K562 (cell line): ENCODE data around the gene MN1. TPM values are rescaled to one million over a fixed set of nuclear protein-coding genes. Genes with fewer than 3 reads are reported as not detected.

Source experiments
- ATAC-seq: fragments of 200-7000 bp; cut with Tn5 transposase; 3 replicates; pipeline ENCODE4 v1.9.1; 2020; ENCODE audit warnings: moderate library complexity
- BruUV-seq: library from RNA; stranded (reverse); fragments of 400-500 nt; replicated peaks from 2 replicates; lab custom pipeline; 2021; lab: Mats Ljungman, UMichigan
- CTCF ChIA-PET: fragments of 300-600 bp; formaldehyde crosslinking; extraction: SDS; loops from one replicate; lab custom pipeline; 2021; ENCODE audit warnings: low intra/inter-chr PET ratio; lab: Yijun Ruan, JAX
- POLR2A ChIA-PET: fragments of 300-600, 350-650 bp; sonication (Branson Sonifier 250); formaldehyde crosslinking; extraction: SDS; loops from one replicate; lab custom pipeline; 2021; ENCODE audit warnings: antibody characterized with exemption, inconsistent platforms; lab: Yijun Ruan, JAX
- DNase-seq, 4 experiments: peaks; one replicate each; pipeline versions ENCODE4 v3.0.0 to v3.0.0-alpha.2; 2011 to 2018; ENCODE audit warnings: low spot score in 3 of 4, mixed read lengths in 3 of 4; ENCODE audit errors: extremely low read depth in 1 of 4
- FAIRE-seq: peaks from 2 replicates; lab custom pipeline; 2011; peaks lifted over from hg19 to GRCh38; lab: Jason Lieb, UNC
- H2AFZ ChIP-seq: 2 replicates; pipeline ENCODE4 v1.6.0; 2011; ENCODE audit warnings: low read depth, low read length, control low read depth, inconsistent platforms
- H3K27ac ChIP-seq: fragments of 200-600 bp; 3 replicates; pipeline ENCODE4 v1.8.0; 2011; ENCODE audit warnings: low read depth, mild to moderate bottlenecking, control low read depth, inconsistent platforms, low read length, moderate library complexity, mixed read lengths; ENCODE audit errors: extremely low read depth
- H3K27me3 ChIP-seq, 2 experiments: fragments of 300-600 bp in 1 of 2; 2 replicates in 1 of 2; 3 replicates in 1 of 2; pipeline versions ENCODE4 v1.6.0 to v1.8.0; 2011; ENCODE audit warnings: inconsistent platforms in 2 of 2, low read length in 2 of 2, mild to moderate bottlenecking in 1 of 2, mixed read lengths in 1 of 2, moderate library complexity in 1 of 2; ENCODE audit not compliant: control insufficient read depth in 2 of 2, insufficient read depth in 2 of 2
- H3K36me3 ChIP-seq: fragments of 300-600 bp; 3 replicates; pipeline ENCODE4 v1.8.0; 2011; ENCODE audit warnings: mild to moderate bottlenecking, low read length, inconsistent platforms; ENCODE audit not compliant: control insufficient read depth, insufficient read depth
- H3K4me1 ChIP-seq, 2 experiments: fragments of 200-600 bp in 1 of 2; replicated peaks in 1 of 2; 2 replicates in 1 of 2; 3 replicates in 1 of 2; pipeline versions ENCODE4 v1.5.1 to v1.8.0; 2011; ENCODE audit warnings: inconsistent platforms in 2 of 2, low read length in 2 of 2, mild to moderate bottlenecking in 1 of 2, mixed read lengths in 1 of 2, moderate library complexity in 1 of 2; ENCODE audit not compliant: control insufficient read depth in 2 of 2, insufficient read depth in 2 of 2
- H3K4me2 ChIP-seq: 2 replicates; pipeline ENCODE4 v1.6.1; 2011; ENCODE audit warnings: low read length, control low read depth, inconsistent platforms, mixed read lengths; ENCODE audit not compliant: insufficient read depth
- H3K4me3 ChIP-seq: fragments of 200-600 bp; sonication (generic), shearing (Covaris generic); 2 replicates; pipeline ENCODE4 v1.5.1; 2016; ENCODE audit warnings: control low read depth, inconsistent platforms
- H3K79me2 ChIP-seq: fragments of 200-600 bp; 3 replicates; pipeline ENCODE4 v1.8.0; 2011; ENCODE audit warnings: low read length, inconsistent platforms; ENCODE audit not compliant: control insufficient read depth, insufficient read depth
- H3K9ac ChIP-seq, 2 experiments: 2 replicates each; pipeline versions ENCODE4 v1.6.0 to v1.6.1; 2011; ENCODE audit warnings: low read depth in 2 of 2, low read length in 2 of 2, control low read depth in 1 of 2, inconsistent platforms in 1 of 2, mild to moderate bottlenecking in 1 of 2, mixed read lengths in 1 of 2; ENCODE audit not compliant: insufficient read depth in 1 of 2
- H3K9me1 ChIP-seq: one replicate; pipeline ENCODE4 v1.6.0; 2011; ENCODE audit warnings: inconsistent platforms, mild to moderate bottlenecking, low read length, moderate library complexity; ENCODE audit not compliant: control insufficient read depth, insufficient read depth
- H3K9me3 ChIP-seq: replicated peaks from 2 replicates; pipeline ENCODE4 v1.5.1; 2011; ENCODE audit warnings: low read depth, low read length, inconsistent platforms; ENCODE audit not compliant: control insufficient read depth, insufficient read depth
- H4K20me1 ChIP-seq: replicated peaks from 2 replicates; pipeline ENCODE4 v1.6.1; 2011; ENCODE audit warnings: low read length, inconsistent platforms, mixed read lengths; ENCODE audit not compliant: control insufficient read depth, insufficient read depth
- IRF2 ChIP-seq: sonication (generic); formaldehyde crosslinking; IDR thresholded peaks from 2 replicates; pipeline ENCODE4 v1.8.1; 2022; ENCODE audit warnings: mild to moderate bottlenecking, missing genetic modification reagents
- MBD1 ChIP-seq: fragments of 250-450 bp; sonication (Bioruptor Pico); IDR thresholded peaks from 2 replicates; pipeline ENCODE4 v1.8.0; 2022; ENCODE audit warnings: inconsistent platforms
- MNT ChIP-seq, 2 experiments: fragments of 450-650 bp; conservative IDR thresholded peaks; 2 replicates each; pipeline ENCODE4 v1.6.1; 2017; ENCODE audit warnings: mild to moderate bottlenecking in 2 of 2, moderate library complexity in 2 of 2
- MTA2 ChIP-seq: fragments of 450-650 bp; IDR thresholded peaks from 2 replicates; pipeline ENCODE4 v1.6.1; 2016; ENCODE audit warnings: low read depth
- MXD1 ChIP-seq: fragments of 250-450 bp; sonication (Bioruptor Pico); IDR thresholded peaks from 2 replicates; pipeline ENCODE4 v1.8.0; 2021; ENCODE audit warnings: borderline replicate concordance, mild to moderate bottlenecking, moderate library complexity; ENCODE audit not compliant: poor library complexity, severe bottlenecking
- POU5F1 ChIP-seq: fragments of 150-350 bp; IDR thresholded peaks from 2 replicates; pipeline ENCODE4 v1.6.1; 2014; ENCODE audit warnings: borderline replicate concordance, low read length, low read depth, mild to moderate bottlenecking; ENCODE audit not compliant: partially characterized antibody
- SRSF1 ChIP-seq: fragments of 200-400 bp; formaldehyde crosslinking; IDR thresholded peaks from 2 replicates; pipeline ENCODE4 v1.6.1; 2017; ENCODE audit warnings: mild to moderate bottlenecking, low read depth, low read length, moderate library complexity
- SRSF7 ChIP-seq: fragments of 200-400 bp; formaldehyde crosslinking; optimal IDR thresholded peaks from 2 replicates; pipeline ENCODE3; 2017; ENCODE audit warnings: mild to moderate bottlenecking, low read depth, low read length
- STAT6 ChIP-seq: sonication (generic); formaldehyde crosslinking; IDR thresholded peaks from 2 replicates; pipeline ENCODE4 v1.8.1; 2023; ENCODE audit warnings: mild to moderate bottlenecking, missing genetic modification reagents
- TRIM28 ChIP-seq: fragments of 450-650 bp; IDR thresholded peaks from 2 replicates; pipeline ENCODE4 v1.6.1; 2017
- ZNF347 ChIP-seq: fragments of 450-650 bp; formaldehyde crosslinking; IDR thresholded peaks from 2 replicates; pipeline ENCODE4 v1.4.0; 2020; ENCODE audit warnings: low read depth, mild to moderate bottlenecking, moderate library complexity
- ZNF589 ChIP-seq: fragments of 200-800 bp; sonication (Bioruptor generic); IDR thresholded peaks from 2 replicates; pipeline ENCODE4 v1.6.1; 2016; ENCODE audit warnings: low read depth, missing genetic modification characterization, missing compliant biosample characterization
- ZNF79 ChIP-seq: fragments of 250-450 bp; sonication (Bioruptor Pico); IDR thresholded peaks from 2 replicates; pipeline ENCODE4 v1.4.0; 2020; ENCODE audit warnings: low read depth, mild to moderate bottlenecking, moderate library complexity
- ZSCAN29 ChIP-seq: fragments of 450-650 bp; IDR thresholded peaks from 2 replicates; pipeline ENCODE4 v1.6.1; 2017
- WGBS: fragments of 100-300 bp; shearing (Covaris generic); methylation state at CpG from one replicate; pipeline ENCODE4 v1.1.6; 2016; ENCODE audit warnings: low coverage, mixed read lengths; ENCODE audit not compliant: insufficient coverage; ENCODE audit errors: missing lambda C conversion rate; 5-methylcytosine and 5-hydroxymethylcytosine counted together
- in situ Hi-C: fragments of 300-500 bp; cut with MboI; formaldehyde crosslinking; loops from 4 replicates; pipeline ENCODE4 v1.15.0; 2018; ENCODE audit warnings: inconsistent platforms, mixed read lengths
- intact Hi-C: fragments of 100-400 bp; cut with micrococcal nuclease; formaldehyde crosslinking; loops from 2 replicates; pipeline ENCODE4 v1.14.2; 2022
- polyA plus RNA-seq, 8 experiments: library from polyadenylated mRNA; depleted of rRNA in 4 of 8; stranded (reverse) in 5 of 8; unstranded in 3 of 8; fragments of >200 nt; fragmentation: Nextera tagmentation in 2 of 8; fragmentation: Illumina TruSeq in 1 of 8; extraction: Ambion mirVana in 2 of 8; extraction: Trizol in 1 of 8; gene quantifications; 2 replicates each; pipeline versions ENCODE4 v1.2.1 to v1.2.3, GENCODE V29; 2011 to 2014; ENCODE audit warnings: inconsistent platforms in 1 of 8, missing spikeins in 1 of 8
- total RNA-seq, 7 experiments: library from RNA; depleted of rRNA in 6 of 7; stranded (reverse); fragments of >200 nt in 6 of 7; fragmentation: Illumina TruSeq in 2 of 7; extraction: Trizol in 2 of 7; gene quantifications; 2 replicates each; pipeline versions ENCODE4 v1.2.1 to v1.2.3, GENCODE V29; 2011 to 2021; ENCODE audit warnings: low replicate concordance in 1 of 7

MN1 gene
- total and polyA plus RNA-seq, 9 of the 15 experiments (the other 6 are each of a cell fraction or from before 2014, with no cell fraction given) = under 0.01 to 0.05 (median 0.03) TPM; not detected in 5

- TF ChIP-seq MXD1 (CRISPR knock-in tag) (no peak), MTA2 (no peak)
- TF ChIP-seq, all 486 proteins: peak for 0
These were observed 25.0 kb downstream of the MN1 start (continued) for GRCh38 chr22:27776650-27776958.

- POLR2A ChIA-PET = no interaction called here
- Histone ChIP-seq H3K4me2 (no peak overlapping the region), H2AFZ (no peak overlapping the region), H3K9ac (no peak overlapping the region), H3K9me1 (no peaks in the 10 kb centered on the region), H3K4me1 (no peaks in the 10 kb centered on the region; a peak in 1 of 5 replicates), H3K27me3 (peaks cover 5 to 23% of the 10 kb centered on the region in 2 experiments; a peak in 2 of 5 replicates), H4K20me1 (no peaks in the 10 kb centered on the region), H3K79me2 (no peaks in the 10 kb centered on the region), H3K27ac (no peak overlapping the region), H3K9me3 (0 out of 2 replicates have a peak, but pooled peaks cover 2% of the 10 kb centered on the region), H3K4me3 (no peak overlapping the region), H3K36me3 (no peaks in the 10 kb centered on the region)
- 14% methylated on average over 9 of the region's 17 CpGs for WGBS
- DNase-seq = no peak
- no peak for FAIRE-seq
- BruUV-seq = no TSS peak
- ATAC-seq = no peak
- CTCF ChIA-PET = no interaction called here
- intact Hi-C loops (no loop called here), in situ Hi-C loops (no loop called here)
- TF ChIP-seq TRIM28 (no peak), ZSCAN29 (no peak), ZNF347 (CRISPR knock-in tag) (no peak), MNT (conservative IDR thresholded peaks at IDR 0.05) (no peak), POU5F1 (no peak), STAT6 (CRISPR knock-in tag) (no peak), SRSF7 (no peak), SRSF1 (no peak), IRF2 (CRISPR knock-in tag) (no peak), ZNF589 (CRISPR knock-in tag) (no peak), ZNF79 (no peak), MBD1 (CRISPR knock-in tag) (no peak)
These were observed 25.6 kb downstream of the MN1 start for GRCh38 chr22:27775758-27776649.
